Left ventricle myocardium inferior (tissue), 1 donor: ENCODE data around the gene FMNL3. TPM values are rescaled to one million over a fixed set of nuclear protein-coding genes. Genes with fewer than 3 reads are reported as not detected.

Experiments used
- DNase-seq: peaks from one replicate; pipeline ENCODE4 v3.0.0-alpha.2; 2020
- H3K27ac ChIP-seq: fragments of 200-600 bp; replicated peaks from 2 replicates; pipeline ENCODE4 v1.8.0; 2021
- H3K27me3 ChIP-seq: fragments of 200-600 bp; 2 replicates; pipeline ENCODE4 v1.8.0; 2021; ENCODE audit warnings: low read depth
- H3K36me3 ChIP-seq: fragments of 200-600 bp; 2 replicates; pipeline ENCODE4 v1.8.0; 2021
- H3K4me1 ChIP-seq: fragments of 200-600 bp; 2 replicates; pipeline ENCODE4 v1.8.0; 2021
- H3K4me3 ChIP-seq: fragments of 200-600 bp; 2 replicates; pipeline ENCODE4 v1.8.0; 2021; ENCODE audit warnings: mild to moderate bottlenecking, moderate library complexity
- H3K9me3 ChIP-seq: fragments of 200-600 bp; replicated peaks from 2 replicates; pipeline ENCODE4 v1.8.0; 2021
- CTCF ChIP-seq: fragments of 200-600 bp; IDR thresholded peaks from 2 replicates; pipeline ENCODE4 v1.8.0; 2021; ENCODE audit warnings: antibody characterized with exemption, mild to moderate bottlenecking, borderline replicate concordance
- intact Hi-C: fragments of 100-400 bp; cut with micrococcal nuclease; formaldehyde crosslinking; loops from one replicate; pipeline ENCODE4 v1.11.0; 2022
- total RNA-seq: library from RNA; stranded (reverse); fragmentation: NEBNext Ultra II Directional; extraction: Animal tissue kit (Norgen Biotek cat#: 25700); gene quantifications from one replicate; pipeline ENCODE4 v1.2.1, GENCODE V29; 2021
- donor health status: DM: no; HTN: yes; CAD: no; lungs with severe emphysema.

FMNL3 gene
- total RNA-seq, 1 donor from 2014 or later, result 10.4 TPM

DNA sequence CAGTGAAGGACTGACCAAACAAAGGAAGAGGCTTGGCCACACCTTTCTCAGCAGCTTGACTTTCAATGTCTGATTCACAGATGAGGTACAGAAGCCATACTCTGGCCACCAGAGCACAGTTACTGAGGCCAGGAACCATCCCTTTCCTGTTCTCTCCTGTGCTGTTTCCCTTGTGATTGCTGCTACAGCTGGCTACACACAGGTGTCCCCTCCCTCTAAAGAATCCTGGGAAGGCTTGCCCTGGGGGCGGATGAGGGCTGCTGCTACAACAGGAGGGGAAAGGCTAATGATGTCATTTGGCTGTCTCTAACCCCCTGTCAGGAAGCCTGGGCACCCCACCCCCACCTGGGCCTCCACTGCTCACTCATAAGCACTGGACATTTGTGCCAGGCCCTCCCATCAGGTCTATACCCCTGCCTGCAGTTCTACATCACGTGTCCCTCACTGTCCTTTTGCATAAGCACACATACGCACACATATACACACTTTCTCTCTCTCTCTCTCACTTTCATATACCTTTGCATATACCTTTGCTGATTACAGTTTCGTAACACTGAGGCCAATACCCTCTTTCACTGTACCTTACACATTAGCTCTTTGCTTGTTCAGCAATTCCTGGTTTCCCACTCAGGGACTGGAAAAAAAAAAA lies 42.5 kb downstream of the FMNL3 start:
- Histone ChIP-seq H3K27ac (peak overlapping the region; percentile 93), H3K36me3 (peaks cover 8% of the 10 kb centered on the region), H3K27me3 (no peaks in the 10 kb centered on the region), H3K4me1 (peaks cover 83% of the 10 kb centered on the region), H3K4me3 (no peak overlapping the region), H3K9me3 (no peaks in the 10 kb centered on the region)
- intact Hi-C loops, result no loop called here
- no peak for TF ChIP-seq CTCF
- DNase-seq, result no peak

- peaks cover 86% of the 10 kb centered on the region for H3K4me1 ChIP-seq
These were observed 43.0 kb downstream of the FMNL3 start for GRCh38 chr12:49664167-49664566.

GRCh38 chr12:49662998-49663843 lies 44.0 kb downstream of the FMNL3 start:
- Histone ChIP-seq H3K9me3 (no peaks in the 10 kb centered on the region), H3K27ac (peak overlapping the region; percentile 93), H3K27me3 (no peaks in the 10 kb centered on the region), H3K4me1 (peaks cover 95% of the 10 kb centered on the region), H3K4me3 (peak overlapping the region; percentile 35), H3K36me3 (peaks cover 17% of the 10 kb centered on the region)
- TF ChIP-seq CTCF, result no peak
- peak; percentile 80 for DNase-seq
- intact Hi-C loops, result no loop called here

More at GRCh38 chr12:49664167-49664566, 43.0 kb downstream of the FMNL3 start:
- no peak for TF ChIP-seq CTCF
- DNase-seq, result no peak
- intact Hi-C loops, result no loop called here
- Histone ChIP-seq H3K27me3 (no peaks in the 10 kb centered on the region), H3K36me3 (peaks cover 14% of the 10 kb centered on the region), H3K9me3 (no peaks in the 10 kb centered on the region), H3K4me3 (no peak overlapping the region), H3K27ac (peak overlapping the region; percentile 93)

- Histone ChIP-seq H3K27me3 (no peaks in the 10 kb centered on the region), H3K4me1 (peaks cover 100% of the 10 kb centered on the region)
- intact Hi-C loops, result no loop called here
These were observed 45.5 kb downstream of the FMNL3 start for GRCh38 chr12:49661746-49662145.

DNA sequence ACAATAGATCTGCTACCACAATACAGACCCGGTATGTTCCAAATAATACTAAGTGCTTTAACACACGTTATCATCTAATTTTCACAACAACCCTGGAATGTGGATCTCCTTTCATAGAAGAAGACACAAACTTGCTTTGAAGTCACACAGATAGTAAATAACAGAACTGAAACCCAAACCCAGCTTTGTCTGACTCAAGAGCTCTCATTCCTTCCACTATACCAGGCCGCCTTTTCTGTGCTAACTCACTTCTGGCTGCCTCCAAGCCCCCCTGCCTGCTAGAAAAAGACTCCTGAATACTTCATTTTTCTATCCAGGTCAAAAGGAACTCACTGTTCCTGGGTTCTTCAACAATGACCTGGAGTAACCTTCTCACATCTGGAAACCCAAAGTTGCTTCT lies 46.0 kb downstream of the FMNL3 start:
- intact Hi-C loops, result no loop called here

More at GRCh38 chr12:49661746-49662145, 45.5 kb downstream of the FMNL3 start:
- no peak for DNase-seq
- no peak for TF ChIP-seq CTCF
- peaks cover 31% of the 10 kb centered on the region for H3K36me3 ChIP-seq
- no peaks in the 10 kb centered on the region for H3K9me3 ChIP-seq
- peak overlapping the region; percentile 93 for H3K27ac ChIP-seq
- H3K4me3 ChIP-seq, result no peak overlapping the region

More for the DNA sequence above, 46.0 kb downstream of the FMNL3 start:
- no peak overlapping the region for H3K4me3 ChIP-seq
- no peaks in the 10 kb centered on the region for H3K27me3 ChIP-seq
- peak overlapping the region; percentile 93 for H3K27ac ChIP-seq
- DNase-seq, result no peak
- no peaks in the 10 kb centered on the region for H3K9me3 ChIP-seq
- H3K4me1 ChIP-seq, result peaks cover 100% of the 10 kb centered on the region
- H3K36me3 ChIP-seq, result peaks cover 35% of the 10 kb centered on the region
- no peak for TF ChIP-seq CTCF
